K562 (cell line): ENCODE results near the gene YPEL1. TPM values are rescaled to one million over a fixed set of nuclear protein-coding genes. Genes with fewer than 3 reads are reported as not detected.

Experiments
- CBX2 ChIP-seq: fragments of 200-600 bp; sonication (generic); IDR thresholded peaks from one replicate; pipeline ENCODE4 v1.6.1; 2012; ENCODE audit warnings: mild to moderate bottlenecking, low read length, inconsistent platforms; ENCODE audit not compliant: insufficient read depth, poor library complexity, severe bottlenecking
- ELF2 ChIP-seq: fragments of 250-450 bp; sonication (Bioruptor Pico); IDR thresholded peaks from 2 replicates; pipeline ENCODE4 v1.5.0; 2021; ENCODE audit warnings: mild to moderate bottlenecking
- HMGXB4 ChIP-seq: sonication (generic); formaldehyde crosslinking; IDR thresholded peaks from 2 replicates; pipeline ENCODE4 v1.8.1; 2023; ENCODE audit warnings: mild to moderate bottlenecking, missing genetic modification reagents
- MCM2 ChIP-seq: fragments of 450-650 bp; IDR thresholded peaks from 2 replicates; pipeline ENCODE4 v1.6.1; 2017; ENCODE audit warnings: low read depth, mild to moderate bottlenecking
- MXD1 ChIP-seq: fragments of 250-450 bp; sonication (Bioruptor Pico); IDR thresholded peaks from 2 replicates; pipeline ENCODE4 v1.8.0; 2021; ENCODE audit warnings: borderline replicate concordance, mild to moderate bottlenecking, moderate library complexity; ENCODE audit not compliant: poor library complexity, severe bottlenecking
- NBN ChIP-seq: fragments of 450-650 bp; IDR thresholded peaks from 2 replicates; pipeline ENCODE4 v1.6.1; 2016; ENCODE audit warnings: low read depth, mild to moderate bottlenecking
- PHB2 ChIP-seq: fragments of 450-650 bp; IDR thresholded peaks from 2 replicates; pipeline ENCODE4 v1.6.1; 2017; ENCODE audit warnings: low read depth
- RBM15 ChIP-seq: fragments of 200-400 bp; formaldehyde crosslinking; IDR thresholded peaks from 2 replicates; pipeline ENCODE4 v1.6.1; 2018; ENCODE audit warnings: mild to moderate bottlenecking, low read length, moderate library complexity; ENCODE audit not compliant: insufficient read depth
- RBM39 ChIP-seq: fragments of 200-400 bp; formaldehyde crosslinking; optimal IDR thresholded peaks from 2 replicates; pipeline ENCODE3; 2018; ENCODE audit warnings: low read depth, low read length
- THAP7 ChIP-seq: fragments of 250-450 bp; sonication (Bioruptor Pico); IDR thresholded peaks from 2 replicates; pipeline ENCODE4 v1.5.0; 2021
- ZNF318 ChIP-seq, 2 experiments: fragments of 450-650 bp; IDR thresholded peaks; 2 replicates each; pipeline ENCODE4 v1.6.1; 2016; ENCODE audit warnings: mild to moderate bottlenecking in 2 of 2, borderline replicate concordance in 1 of 2, low read depth in 1 of 2, moderate library complexity in 1 of 2
- ZNF75A ChIP-seq: fragments of 450-650 bp; formaldehyde crosslinking; IDR thresholded peaks from 2 replicates; pipeline ENCODE4 v1.4.0; 2020; ENCODE audit warnings: mild to moderate bottlenecking
- polyA plus RNA-seq, 8 experiments: library from polyadenylated mRNA; depleted of rRNA in 4 of 8; stranded (reverse) in 5 of 8; unstranded in 3 of 8; fragments of >200 nt; fragmentation: Nextera tagmentation in 2 of 8; fragmentation: Illumina TruSeq in 1 of 8; extraction: Ambion mirVana in 2 of 8; extraction: Trizol in 1 of 8; gene quantifications; 2 replicates each; pipeline versions ENCODE4 v1.2.1 to v1.2.3, GENCODE V29; 2011 to 2014; ENCODE audit warnings: inconsistent platforms in 1 of 8, missing spikeins in 1 of 8
- total RNA-seq, 7 experiments: library from RNA; depleted of rRNA in 6 of 7; stranded (reverse); fragments of >200 nt in 6 of 7; fragmentation: Illumina TruSeq in 2 of 7; extraction: Trizol in 2 of 7; gene quantifications; 2 replicates each; pipeline versions ENCODE4 v1.2.1 to v1.2.3, GENCODE V29; 2011 to 2021; ENCODE audit warnings: low replicate concordance in 1 of 7

The YPEL1 gene
- total and polyA plus RNA-seq, 9 of the 15 experiments (the other 6 are each of a cell fraction or from before 2014, with no cell fraction given): 0.07 to 2.2 (median 0.46) TPM

- TF ChIP-seq THAP7 (CRISPR knock-in tag) (no peak), RBM39 (no peak), HMGXB4 (CRISPR knock-in tag) (peak; percentile 92), ELF2 (no peak), ZNF75A (CRISPR knock-in tag) (no peak), NBN (no peak), RBM15 (no peak), MCM2 (no peak), MXD1 (CRISPR knock-in tag) (no peak), CBX2 (no peak), ZNF318 (IDR thresholded peaks at IDR 0.05; ENCODE audit: borderline replicate concordance in 1 of 2, low read depth in 1 of 2) (no peak), PHB2 (no peak)
Observed at GRCh38 chr22:21657360-21658032, 78.1 kb downstream of the YPEL1 start (continued).
